ENCODE measurements around the gene CCT2. TPM values are rescaled to one million over a fixed set of nuclear protein-coding genes. Genes with fewer than 3 reads are reported as not detected.

Gene CCT2
- total and polyA plus RNA-seq, 2 of the 8 experiments (the other 6 are each of a cell fraction or from before 2014, with no cell fraction given): 244 to 419 TPM

DNA sequence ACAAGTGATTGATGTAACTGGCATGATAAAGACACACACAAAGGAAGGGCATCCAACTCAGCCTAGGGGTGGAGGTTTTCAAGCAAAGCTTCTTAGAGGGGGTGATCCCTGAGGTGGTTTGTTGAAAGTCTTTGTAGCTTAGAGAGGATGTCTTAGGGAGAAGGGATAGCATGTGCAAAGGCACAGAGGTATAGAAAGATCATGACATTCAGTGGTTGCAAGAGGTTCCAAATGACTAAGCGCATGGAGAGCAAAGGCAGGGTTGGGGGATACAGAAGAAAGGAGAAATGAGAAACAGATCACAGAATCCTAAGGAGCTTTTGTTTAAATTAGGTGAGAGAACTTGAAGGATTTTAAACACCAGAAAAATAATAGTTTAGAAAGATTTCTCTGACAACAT is 5.2 kb upstream of the CCT2 start:
- POLR2A ChIA-PET (ENCODE audit: partially characterized antibody): interaction anchor here (0.6 to 2.3 kb wide), 3 partner anchors 10 to 408 kb away, joined by 3 to 11 read pairs (median 5); no protein-coding TSS in a partner anchor
- no peaks in the 10 kb centered on the region for H4K20me1 ChIP-seq (replicated peaks in 1 of 2; ENCODE audit: control insufficient read depth in 1 of 2, insufficient read depth in 2 of 2, low read length in 2 of 2)
- FAIRE-seq: no peak
- no peaks in the 10 kb centered on the region for H3K4me1 ChIP-seq (replicated peaks in 1 of 4; ENCODE audit: control insufficient read depth in 3 of 4, insufficient read depth in 4 of 4, low read length in 3 of 4)
- H3K14ac ChIP-seq (ENCODE audit: insufficient read length): no peak overlapping the region
- no peaks in the 10 kb centered on the region for H3K9me3 ChIP-seq (ENCODE audit: insufficient read depth in 2 of 2, low read depth in 1 of 2, low read length in 1 of 2)
- H4K91ac ChIP-seq (replicated peaks; ENCODE audit: insufficient read length, low read length): no peak overlapping the region
- no peak overlapping the region for H3K56ac ChIP-seq (replicated peaks; ENCODE audit: insufficient read length, low read depth, low read length)
- no peak overlapping the region for H3K4me3 ChIP-seq (ENCODE audit: extremely low read depth in 1 of 4, insufficient read depth in 2 of 4, low read depth in 3 of 4, low read length in 4 of 4)
- H3K27ac ChIP-seq (ENCODE audit: low read depth, low read length): no peak overlapping the region
- no peak overlapping the region for H3K18ac ChIP-seq (ENCODE audit: extremely low read depth, low read length)
- no peak overlapping the region for H4K8ac ChIP-seq (ENCODE audit: extremely low read depth, insufficient read depth, low read length)
- H3K23ac ChIP-seq (ENCODE audit: insufficient read length): no peak overlapping the region
- no peaks in the 10 kb centered on the region for H3K23me2 ChIP-seq (ENCODE audit: low read depth, low read length)
- no peak overlapping the region for H2AK5ac ChIP-seq (ENCODE audit: low read depth, low read length)
- H2BK20ac ChIP-seq (ENCODE audit: low read length): no peak overlapping the region
- H3K9ac ChIP-seq (replicated peaks in 1 of 4; ENCODE audit: extremely low read depth in 1 of 4, low read depth in 3 of 4, low read length in 3 of 4): no peak overlapping the region
- no peak for DNase-seq (ENCODE audit: low read depth in 1 of 2, low spot score in 2 of 2)
- no peak overlapping the region for H2BK5ac ChIP-seq (ENCODE audit: low read depth, low read length)
- H2BK15ac ChIP-seq (ENCODE audit: low read length): no peak overlapping the region
- no peak overlapping the region for H2AFZ ChIP-seq (ENCODE audit: low read length)
- no peak overlapping the region for H4K5ac ChIP-seq (ENCODE audit: insufficient read length, low read depth, low read length)
- no peak overlapping the region for H3K4ac ChIP-seq (replicated peaks; ENCODE audit: insufficient read length, low read depth, low read length)
- TF ChIP-seq KDM4A (IDR thresholded peaks at IDR 0.05; ENCODE audit: low read depth, low read length, severe bottlenecking) (no peak), POLR2AphosphoS5 (IDR thresholded peaks at IDR 0.05; ENCODE audit: low read depth, low read length) (0 out of 2 replicates have a peak, but pooled peaks have one; percentile 16)
- H3K79me1 ChIP-seq (ENCODE audit: low read depth, low read length): no peaks in the 10 kb centered on the region
- peaks cover 0 to 5% (median 4%) of the 10 kb centered on the region in 4 experiments; a peak in 3 of 8 replicates for H3K36me3 ChIP-seq (ENCODE audit: control insufficient read depth in 2 of 4, insufficient read depth in 4 of 4, low read length in 3 of 4)
- CTCF ChIA-PET (ENCODE audit: partially characterized antibody): interaction anchor here (0.7 to 8.6 kb wide), 8 partner anchors 9 to 425 kb away, joined by 3 to 69 read pairs (median 4); no protein-coding TSS in a partner anchor
- H3K4me2 ChIP-seq (ENCODE audit: insufficient read depth in 1 of 2, low read depth in 2 of 2, low read length in 2 of 2): no peak overlapping the region
- WGBS, 2 experiments (ENCODE audit: extremely low coverage in 1 of 2, insufficient coverage in 1 of 2, insufficient read length in 1 of 2, insufficient replicate concordance in 2 of 2, low coverage in 1 of 2, low lambda C conversion rate in 2 of 2, missing lambda C conversion rate in 1 of 2): 93% methylated on average over 1 of the region's 1 CpG; no CpG with 5 or more reads in 1 of the 2 experiments
- no peak overlapping the region for H2BK12ac ChIP-seq (ENCODE audit: low read depth, low read length)
- H3K27me3 ChIP-seq (replicated peaks in 1 of 4; ENCODE audit: control insufficient read depth in 3 of 4, extremely low read depth in 1 of 4, insufficient read depth in 3 of 4, low read length in 3 of 4): no peaks in the 10 kb centered on the region
- no peak overlapping the region for H2BK120ac ChIP-seq (replicated peaks; ENCODE audit: low read depth, low read length)
- H3K79me2 ChIP-seq (ENCODE audit: control insufficient read depth in 1 of 2, insufficient read depth in 2 of 2, low read length in 2 of 2): no peaks in the 10 kb centered on the region
